ENCODE results near the gene TRIM31.

Gene TRIM31

GRCh38 chr6:30113003-30113759 lies at the start of gene TRIM31:
Gene TRIM31 (minus strand): TSS chr6:30113090. CDS start chr6:30112805, 285 bp downstream.
- DNase-seq (ENCODE audit: low read depth) = no peak

GRCh38 chr6:30162265-30163089 lies 49.6 kb upstream of the TRIM31 start:
- DNase-seq (ENCODE audit: low read depth) = no peak

GRCh38 chr6:30160785-30161531 lies 48.1 kb upstream of the TRIM31 start, which contains the start of gene TRIM10:
Gene TRIM10 (minus strand): TSS chr6:30161211. CDS start chr6:30160858, 353 bp downstream.
- DNase-seq (ENCODE audit: low read depth) = no peak

GRCh38 chr6:30160008-30160784 lies 47.3 kb upstream of the TRIM31 start:
- no peak for DNase-seq (ENCODE audit: low read depth)

GRCh38 chr6:30158475-30159040 lies 45.7 kb upstream of the TRIM31 start:
- no peak for DNase-seq (ENCODE audit: low read depth)

GRCh38 chr6:30157999-30158398 lies 45.1 kb upstream of the TRIM31 start:
- no peak for DNase-seq (ENCODE audit: low read depth)

- DNase-seq (ENCODE audit: low read depth) = no peak
Observed at GRCh38 chr6:30157581-30157980, 44.7 kb upstream of the TRIM31 start.

GRCh38 chr6:30156774-30157173 lies 43.9 kb upstream of the TRIM31 start:
- DNase-seq (ENCODE audit: low read depth) = no peak

GRCh38 chr6:30156262-30156599 lies 43.3 kb upstream of the TRIM31 start:
- DNase-seq (ENCODE audit: low read depth) = no peak

GRCh38 chr6:30155520-30156261 lies 42.8 kb upstream of the TRIM31 start:
- no peak for DNase-seq (ENCODE audit: low read depth)

GRCh38 chr6:30154709-30155519 lies 42.0 kb upstream of the TRIM31 start:
- no peak for DNase-seq (ENCODE audit: low read depth)

GRCh38 chr6:30154061-30154460 lies 41.2 kb upstream of the TRIM31 start:
- DNase-seq (ENCODE audit: low read depth) = no peak

- DNase-seq (ENCODE audit: low read depth) = no peak
Observed at GRCh38 chr6:30152910-30153610, 40.2 kb upstream of the TRIM31 start.

- no peak for DNase-seq (ENCODE audit: low read depth)
Observed at GRCh38 chr6:30152016-30152673, 39.3 kb upstream of the TRIM31 start.

GRCh38 chr6:30151580-30151979 lies 38.7 kb upstream of the TRIM31 start:
- DNase-seq (ENCODE audit: low read depth) = no peak

- DNase-seq (ENCODE audit: low read depth) = no peak
Observed at GRCh38 chr6:30150671-30151395, 37.9 kb upstream of the TRIM31 start.

GRCh38 chr6:30149858-30150550 lies 37.1 kb upstream of the TRIM31 start:
- no peak for DNase-seq (ENCODE audit: low read depth)

Data from stimulated activated CD8-positive, alpha-beta memory T cell treated with anti-CD3 and anti-CD28 coated beads, Interleukin-12 subunit alpha, Interleukin-12 subunit beta, amount 100 ng/mL, for 4 hours (primary cell).